ENCODE data around the gene ATP7A. TPM values are rescaled to one million over a fixed set of nuclear protein-coding genes. Genes with fewer than 3 reads are reported as not detected.

Gene ATP7A
- 7.3 and 10.2 TPM in 2 replicates for total RNA-seq

GRCh38 chrX:77910108-77910840 lies at the start of gene ATP7A:
TSS of gene ATP7A (plus strand) at chrX:77910693. CDS start at chrX:77971642, 60,949 bp downstream.

GRCh38 chrX:77894921-77895886 lies 15.3 kb upstream of the ATP7A start, which contains the start of gene MAGT1:
TSS of gene MAGT1 (minus strand) at chrX:77895435. CDS start at chrX:77895410, 25 bp downstream.

GRCh38 chrX:77899081-77899828 lies 11.2 kb upstream of the ATP7A start, which contains the start of gene COX7B:
TSS of gene COX7B (plus strand) at chrX:77899468. CDS start at chrX:77899554, 86 bp downstream.

GRCh38 chrX:77969538-77969937 lies 59.0 kb downstream of the ATP7A start, which contains the start of gene PGAM4:
TSS of gene PGAM4 (minus strand) at chrX:77969638. CDS start at chrX:77969638, 0 bp downstream.

Small RNA genes within 50 kb of the gene (small RNA-seq; reads per million reads assigned to genes)
- gene RN7SL460P: not detected

Other genes with a start within 250 kb of the ATP7A start
- gene ATRX, start 124.5 kb upstream of the ATP7A start, total RNA-seq: 67.5 and 68.0 TPM in 2 replicates
- 57.3 and 103 TPM in 2 replicates for gene MAGT1, start 15.3 kb upstream of the ATP7A start, total RNA-seq
- 122 and 222 TPM in 2 replicates for gene COX7B, start 11.2 kb upstream of the ATP7A start, total RNA-seq
- not detected in 2 replicates for gene PGAM4, start 58.9 kb downstream of the ATP7A start, total RNA-seq
- gene PGK1, start 193.6 kb downstream of the ATP7A start, total RNA-seq: 103 and 328 TPM in 2 replicates
- gene TAF9B, start 229.0 kb downstream of the ATP7A start, total RNA-seq: 23.6 and 27.5 TPM in 2 replicates

Data from placental epithelial cell (primary cell).